ENCODE measurements around the gene LMO3. TPM values are rescaled to one million over a fixed set of nuclear protein-coding genes. Genes with fewer than 3 reads are reported as not detected.
"Not testable (repeated sequence)": the region's sequence is repeated elsewhere in the genome, so short reads cannot be mapped to it uniquely, and the experiment has no call there.

Gene LMO3
- polyA plus RNA-seq, 1 experiment, result not detected

GRCh38 chr12:16542586-16542985 lies 63.4 kb downstream of the LMO3 start:
- Histone ChIP-seq H3K4me3 (ENCODE audit: low read depth, low read length) (no peak overlapping the region), H3K27me3 (ENCODE audit: control insufficient read depth, insufficient read depth, low read length) (no peaks in the 10 kb centered on the region), H3K36me3 (ENCODE audit: control insufficient read depth, insufficient read depth, low read length) (no peaks in the 10 kb centered on the region)
- CTCF ChIA-PET, result no interaction called here
- no peak for TF ChIP-seq CTCF (IDR thresholded peaks at IDR 0.05; ENCODE audit: insufficient read depth, low read depth, low read length)
- POLR2A ChIA-PET, result no interaction called here
- no peak for DNase-seq (ENCODE audit: low read depth)

- H3K36me3 ChIP-seq (ENCODE audit: control insufficient read depth, insufficient read depth, low read length); CTCF ChIA-PET; DNase-seq (ENCODE audit: low read depth); POLR2A ChIA-PET; H3K27me3 ChIP-seq (ENCODE audit: control insufficient read depth, insufficient read depth, low read length); H3K4me3 ChIP-seq (ENCODE audit: low read depth, low read length): not testable (repeated sequence)
These were observed 68.3 kb downstream of the LMO3 start for GRCh38 chr12:16537652-16538051.

GRCh38 chr12:16531621-16532020 lies 74.3 kb downstream of the LMO3 start:
- TF ChIP-seq CTCF (IDR thresholded peaks at IDR 0.05; ENCODE audit: insufficient read depth, low read depth, low read length), result no peak
- Histone ChIP-seq H3K36me3 (ENCODE audit: control insufficient read depth, insufficient read depth, low read length) (no peaks in the 10 kb centered on the region), H3K4me3 (ENCODE audit: low read depth, low read length) (no peak overlapping the region), H3K27me3 (ENCODE audit: control insufficient read depth, insufficient read depth, low read length) (no peaks in the 10 kb centered on the region)
- ChIA-PET CTCF (no interaction called here), POLR2A (no interaction called here)
- no peak for DNase-seq (ENCODE audit: low read depth)

- TF ChIP-seq CTCF (IDR thresholded peaks at IDR 0.05; ENCODE audit: insufficient read depth, low read depth, low read length), result no peak
- Histone ChIP-seq H3K4me3 (ENCODE audit: low read depth, low read length) (no peak overlapping the region), H3K27me3 (ENCODE audit: control insufficient read depth, insufficient read depth, low read length) (no peaks in the 10 kb centered on the region), H3K36me3 (ENCODE audit: control insufficient read depth, insufficient read depth, low read length) (no peaks in the 10 kb centered on the region)
- no peak for DNase-seq (ENCODE audit: low read depth)
- ChIA-PET CTCF (no interaction called here), POLR2A (no interaction called here)
These were observed 75.6 kb downstream of the LMO3 start for GRCh38 chr12:16530268-16530850.

- ChIA-PET CTCF (no interaction called here), POLR2A (no interaction called here)
- DNase-seq (ENCODE audit: low read depth), result no peak
- Histone ChIP-seq H3K4me3 (ENCODE audit: low read depth, low read length) (no peak overlapping the region), H3K27me3 (ENCODE audit: control insufficient read depth, insufficient read depth, low read length) (no peaks in the 10 kb centered on the region), H3K36me3 (ENCODE audit: control insufficient read depth, insufficient read depth, low read length) (no peaks in the 10 kb centered on the region)
- TF ChIP-seq CTCF (IDR thresholded peaks at IDR 0.05; ENCODE audit: insufficient read depth, low read depth, low read length), result no peak
These were observed 79.3 kb downstream of the LMO3 start for GRCh38 chr12:16526693-16527092.

- CTCF ChIA-PET, result no interaction called here
- no peak for TF ChIP-seq CTCF (IDR thresholded peaks at IDR 0.05; ENCODE audit: insufficient read depth, low read depth, low read length)
- POLR2A ChIA-PET, result no interaction called here
- Histone ChIP-seq H3K36me3 (ENCODE audit: control insufficient read depth, insufficient read depth, low read length) (no peaks in the 10 kb centered on the region), H3K4me3 (ENCODE audit: low read depth, low read length) (no peak overlapping the region), H3K27me3 (ENCODE audit: control insufficient read depth, insufficient read depth, low read length) (no peaks in the 10 kb centered on the region)
- no peak for DNase-seq (ENCODE audit: low read depth)
These were observed 81.6 kb downstream of the LMO3 start for GRCh38 chr12:16524378-16524777.

Measured in BJ (cell line).